Measurements from ENCODE around the gene ABCC8.

The ABCC8 gene

DNA sequence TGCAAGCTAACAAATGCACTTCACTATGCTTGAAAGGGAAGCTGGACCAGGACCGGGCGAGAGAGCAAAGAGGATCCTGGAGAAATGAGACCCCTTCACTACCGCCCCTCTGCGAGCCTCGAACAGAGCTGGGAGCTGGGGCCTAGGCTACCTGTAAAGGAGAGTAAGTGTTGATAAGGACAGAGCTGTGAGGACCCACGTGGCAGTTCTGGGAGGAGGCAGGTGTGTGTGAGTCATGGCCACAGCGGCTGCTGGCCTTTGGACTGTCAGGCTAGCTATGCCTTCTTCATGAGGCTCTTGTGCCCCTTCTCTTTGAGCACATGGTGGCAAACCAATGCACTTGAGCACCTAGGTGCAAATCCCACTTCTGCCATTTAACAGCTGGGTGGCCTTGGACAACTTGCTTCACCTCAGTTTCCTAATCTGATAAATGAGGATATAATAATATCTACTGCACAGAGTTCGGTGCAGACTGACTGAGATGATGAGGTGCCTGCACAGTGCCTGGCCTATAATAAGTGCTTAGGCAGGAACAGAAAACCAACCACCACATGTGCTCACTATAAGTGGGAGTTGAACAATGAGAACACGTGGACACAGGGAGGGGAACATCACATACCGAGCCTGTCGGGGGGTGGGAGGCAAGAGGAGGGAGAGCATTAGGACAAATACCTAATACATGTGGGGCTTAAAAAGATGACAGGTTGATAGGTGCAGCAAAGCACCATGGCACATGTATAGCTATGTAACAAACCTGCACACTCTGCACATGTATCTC, 52.9 kb downstream of the ABCC8 start:
- no peak for FAIRE-seq

DNA sequence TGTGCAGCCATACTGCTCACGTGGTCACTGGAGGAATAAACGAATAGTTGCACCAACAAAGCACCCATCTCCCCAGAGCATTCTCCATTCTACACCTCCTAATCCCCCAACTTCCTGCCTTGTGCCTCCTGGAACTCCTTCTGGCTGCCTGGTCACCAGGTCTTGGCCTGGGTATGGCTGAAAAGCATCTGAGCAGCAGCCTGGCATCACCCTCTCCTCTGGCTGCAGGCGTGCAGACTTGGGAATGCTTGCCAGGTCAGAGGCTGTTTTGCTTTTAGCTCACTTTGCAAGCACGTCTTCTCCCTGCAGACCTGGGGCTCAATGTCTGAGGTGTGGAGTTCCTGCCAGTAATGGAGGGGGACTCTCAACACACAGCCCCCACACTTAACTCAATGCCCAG, 54.9 kb downstream of the ABCC8 start:
- no peak for FAIRE-seq

DNA sequence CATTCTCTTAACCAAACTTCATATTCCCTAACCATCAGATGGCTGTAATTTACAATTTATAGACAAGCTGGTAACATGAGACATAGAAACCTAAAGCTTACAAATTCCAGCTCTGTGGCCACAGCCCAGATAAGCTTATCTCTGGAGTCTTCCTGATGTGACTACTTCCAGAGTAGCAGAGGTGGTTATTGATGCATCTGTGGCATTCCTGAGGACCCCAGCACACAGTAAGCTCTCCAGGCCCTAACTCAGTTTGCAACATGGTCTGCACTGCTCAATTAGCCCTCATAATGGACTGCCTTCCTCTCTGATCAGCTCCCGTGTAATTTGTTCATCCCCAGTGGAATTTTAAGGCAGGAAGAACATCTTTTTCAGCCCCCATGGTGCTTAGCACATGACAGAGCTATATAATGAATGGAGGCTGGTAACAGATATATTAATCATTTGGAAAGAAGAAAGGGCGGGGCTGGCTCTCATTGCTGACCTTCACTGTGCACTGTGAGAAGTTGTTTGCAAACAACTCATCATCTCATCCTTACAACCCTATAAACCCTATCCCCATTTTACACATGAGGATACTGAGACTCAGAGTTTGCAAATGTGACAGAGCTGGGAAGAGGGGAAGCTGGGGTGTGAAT, 58.1 kb downstream of the ABCC8 start:
- no peak for FAIRE-seq

DNA sequence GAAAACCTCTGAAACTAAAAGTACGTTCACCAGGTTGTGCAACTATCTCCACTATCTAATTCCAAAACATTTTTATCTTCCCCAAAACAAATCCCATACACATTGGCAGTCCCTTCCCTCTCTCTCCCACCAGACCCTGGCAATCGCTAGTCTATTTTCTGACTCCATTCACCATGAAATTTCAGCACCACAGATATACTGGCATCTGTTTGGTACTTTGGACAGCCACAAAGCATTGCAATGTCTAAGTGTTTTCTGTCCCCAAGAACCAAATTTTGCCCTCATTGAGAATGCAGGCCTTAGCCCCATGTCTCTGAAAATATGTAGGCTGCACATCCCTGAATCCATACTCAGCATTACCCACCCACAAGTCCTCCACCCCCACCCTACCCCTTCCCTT, 60.2 kb downstream of the ABCC8 start:
- no peak for FAIRE-seq

DNA sequence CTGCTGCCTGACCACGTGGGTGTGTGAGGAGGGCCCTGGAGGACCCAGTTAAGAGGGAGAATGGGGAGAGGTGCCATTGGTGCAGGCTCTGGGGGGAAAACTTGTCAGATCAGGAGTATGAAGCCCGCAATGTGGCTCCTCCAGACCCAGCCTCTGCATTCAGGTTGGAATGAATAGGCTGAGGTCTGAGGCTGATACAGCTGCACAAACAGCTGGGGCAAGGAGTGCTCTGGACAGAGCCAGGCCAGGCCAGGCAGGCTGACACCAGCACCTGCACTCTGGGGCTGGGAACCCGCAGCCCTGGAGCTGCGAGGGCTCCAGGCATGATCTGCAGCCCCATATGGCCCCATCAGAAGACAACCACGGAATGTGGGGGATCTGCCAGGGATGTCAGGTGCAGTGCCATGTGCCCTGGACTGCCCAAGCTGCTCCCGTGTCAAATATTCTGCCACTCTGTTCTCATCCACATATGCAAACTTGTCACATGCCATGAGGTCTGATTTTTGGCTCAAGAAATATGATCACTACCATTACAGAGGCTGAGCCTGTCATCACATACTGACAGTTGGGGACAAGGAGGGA, 61.0 kb downstream of the ABCC8 start:
- no peak for FAIRE-seq

DNA sequence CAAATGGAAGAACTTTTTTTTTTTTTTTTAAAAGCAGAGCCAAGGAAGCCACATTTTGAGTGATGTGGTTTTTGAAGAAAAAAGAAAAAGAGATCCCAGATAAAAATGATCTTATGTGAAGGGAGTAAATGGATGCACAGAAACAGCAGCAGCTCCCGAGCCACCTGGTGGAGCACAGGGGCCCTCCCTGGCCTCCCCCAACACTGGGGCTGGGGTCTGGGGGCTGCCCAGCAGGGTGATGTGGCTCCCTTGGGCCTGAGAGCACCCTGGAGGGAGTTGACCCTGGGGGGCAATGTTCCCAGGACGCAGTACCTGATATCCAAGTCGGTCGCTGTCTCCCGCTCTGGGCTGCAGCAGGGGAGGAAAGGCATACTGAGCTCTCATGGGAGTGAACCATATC, 61.7 kb downstream of the ABCC8 start:
- FAIRE-seq: no peak

DNA sequence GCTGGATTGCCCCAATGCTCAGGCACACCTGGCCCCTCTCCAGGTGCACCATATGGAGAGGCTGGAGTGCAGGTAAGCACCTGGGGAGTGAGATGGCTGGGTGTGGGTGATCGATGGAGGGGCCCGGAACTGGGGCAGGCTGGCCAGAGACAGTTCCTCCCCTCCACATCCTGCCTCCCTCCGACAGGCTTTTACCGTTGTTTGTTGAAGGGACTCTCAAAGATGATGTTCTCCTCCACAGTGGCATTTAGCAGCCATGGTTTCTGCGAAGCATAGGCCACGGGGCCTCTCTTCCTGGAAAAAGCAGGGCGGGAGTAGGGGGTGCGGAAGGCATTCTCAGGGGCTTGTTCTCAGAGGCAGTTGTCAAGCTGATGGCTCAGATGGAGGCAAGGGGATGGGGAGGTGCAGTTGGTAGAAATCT, 62.3 kb downstream of the ABCC8 start:
- FAIRE-seq: no peak

DNA sequence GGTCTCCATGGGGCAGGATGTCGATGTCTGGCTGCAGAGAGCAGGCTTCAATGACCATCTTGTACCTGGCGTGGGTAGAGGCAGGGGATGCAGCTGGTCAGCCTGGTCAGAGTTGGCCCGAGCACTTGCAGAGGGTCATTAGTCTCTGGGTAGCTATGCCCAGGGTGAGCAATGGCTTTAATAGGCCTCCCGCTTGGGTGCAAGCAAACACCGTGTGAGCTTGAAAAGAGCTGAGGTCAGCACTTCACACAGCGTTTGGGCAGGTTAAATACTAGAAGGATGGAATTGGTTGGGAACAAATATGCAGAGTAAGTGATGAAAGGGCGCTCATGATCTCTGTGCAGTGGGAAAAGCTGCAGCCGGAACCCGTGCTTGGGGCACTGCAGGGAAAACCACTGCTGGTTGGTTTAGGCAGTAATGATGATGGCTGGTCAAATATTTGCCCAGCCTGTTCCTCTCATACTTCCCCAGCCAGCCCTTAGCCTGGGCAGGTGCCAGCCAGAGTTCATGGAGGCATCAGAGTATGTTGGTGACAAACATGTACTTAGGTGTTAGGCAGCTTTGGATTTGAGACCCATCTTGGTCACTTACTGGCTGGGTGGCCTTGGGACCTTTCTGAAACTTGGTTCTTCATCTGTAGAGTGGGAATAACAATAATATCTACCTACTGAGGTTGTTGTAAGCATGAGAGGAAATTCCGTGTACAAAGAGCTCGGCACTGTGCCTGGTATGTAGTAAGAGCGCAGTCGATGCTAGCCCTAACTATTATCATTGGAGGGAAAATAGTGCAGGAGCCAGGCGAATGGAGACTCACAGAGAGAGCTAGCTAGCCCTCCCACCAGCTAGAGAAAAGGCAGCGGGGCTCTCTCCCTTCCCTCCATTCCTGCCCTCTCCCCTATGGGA, 63.0 kb downstream of the ABCC8 start:
- no peak for FAIRE-seq

DNA sequence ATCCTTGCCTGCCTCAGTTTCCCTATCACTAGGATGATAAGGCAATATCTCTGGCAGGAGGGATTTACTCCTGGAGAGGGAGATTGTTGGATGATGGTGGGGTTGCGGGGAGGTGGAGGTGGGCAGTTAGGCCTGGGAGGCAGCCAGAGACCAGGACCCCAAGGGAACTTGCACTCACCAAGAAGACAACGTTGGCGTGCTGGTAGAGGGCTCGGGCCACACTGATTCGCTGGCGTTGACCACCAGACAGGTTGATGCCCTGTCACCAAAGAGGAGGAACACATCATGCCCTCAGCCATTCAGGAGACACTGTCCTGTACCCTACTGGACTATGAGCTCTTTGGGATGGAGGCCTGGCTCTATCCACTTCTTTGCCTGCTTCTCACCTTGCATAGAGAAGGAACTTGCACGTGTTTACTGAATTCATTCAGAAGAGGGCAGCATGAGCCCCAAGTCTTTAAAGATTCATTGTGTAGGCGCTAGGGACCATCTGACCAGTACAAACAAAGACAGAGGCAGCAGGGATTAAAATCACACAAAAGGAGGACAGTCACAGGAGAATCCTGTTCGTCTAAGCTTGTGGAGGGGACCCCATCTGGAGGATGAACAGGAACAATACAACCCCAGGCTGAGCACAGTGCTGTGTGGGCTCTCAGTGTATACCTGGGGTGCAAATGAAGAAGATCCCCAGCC, 64.0 kb downstream of the ABCC8 start:
- FAIRE-seq: no peak

DNA sequence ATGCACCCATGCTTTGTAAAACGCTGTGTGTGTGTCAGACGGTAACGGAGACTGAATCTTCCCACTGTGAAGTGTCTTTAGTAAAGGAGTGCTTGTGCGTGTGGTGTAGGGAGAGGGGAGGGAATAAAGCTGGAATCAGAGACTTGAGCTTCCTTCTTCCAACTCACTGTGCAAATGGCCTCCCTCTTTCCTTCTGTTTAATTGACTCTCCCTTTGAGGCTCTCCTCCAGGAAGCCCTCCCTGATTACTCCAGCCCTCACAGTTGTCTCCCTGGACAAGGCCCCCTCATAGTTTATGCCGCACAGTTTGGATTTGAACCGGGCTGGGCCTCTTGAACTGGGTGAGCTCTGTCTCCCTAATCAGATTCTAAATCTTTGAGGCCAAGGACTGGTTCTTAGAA, 65.2 kb downstream of the ABCC8 start:
- FAIRE-seq: no peak

DNA sequence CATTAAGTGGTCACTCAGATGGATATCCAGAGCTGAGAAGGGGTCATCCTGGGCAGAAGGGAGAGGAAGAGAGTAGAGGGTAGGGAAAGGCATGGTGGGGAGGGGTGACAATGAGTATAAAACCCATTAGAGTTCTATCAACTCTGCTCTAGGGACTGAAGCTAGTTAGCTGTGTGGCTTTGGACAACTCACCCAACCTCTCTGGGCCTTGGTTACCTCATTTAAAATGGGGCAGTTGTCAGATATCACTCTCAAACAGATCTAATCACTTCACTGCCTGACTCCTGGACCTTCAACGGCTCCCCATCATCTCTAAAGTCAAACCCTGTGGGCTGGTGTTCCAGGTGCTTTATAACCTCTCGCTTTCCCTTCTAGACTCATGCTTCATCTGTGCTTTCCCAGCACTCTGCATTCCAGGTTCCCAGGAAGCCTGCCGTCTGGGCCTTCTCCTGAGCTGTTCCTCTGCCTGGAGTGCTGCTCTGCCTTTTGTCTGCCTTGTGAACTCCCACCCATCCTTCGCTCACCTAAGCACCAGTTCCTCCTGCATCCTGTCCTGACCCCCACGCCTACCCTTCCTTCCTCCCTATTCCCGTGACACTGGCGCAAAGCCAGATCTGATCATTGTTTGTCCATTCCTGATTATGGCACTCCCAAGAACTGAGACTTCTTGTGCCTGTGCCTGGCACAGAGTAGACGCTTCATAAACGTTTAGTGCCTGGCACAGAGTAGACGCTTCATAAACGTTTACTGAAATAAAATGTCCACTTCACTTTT, 65.9 kb downstream of the ABCC8 start:
- FAIRE-seq: no peak

DNA sequence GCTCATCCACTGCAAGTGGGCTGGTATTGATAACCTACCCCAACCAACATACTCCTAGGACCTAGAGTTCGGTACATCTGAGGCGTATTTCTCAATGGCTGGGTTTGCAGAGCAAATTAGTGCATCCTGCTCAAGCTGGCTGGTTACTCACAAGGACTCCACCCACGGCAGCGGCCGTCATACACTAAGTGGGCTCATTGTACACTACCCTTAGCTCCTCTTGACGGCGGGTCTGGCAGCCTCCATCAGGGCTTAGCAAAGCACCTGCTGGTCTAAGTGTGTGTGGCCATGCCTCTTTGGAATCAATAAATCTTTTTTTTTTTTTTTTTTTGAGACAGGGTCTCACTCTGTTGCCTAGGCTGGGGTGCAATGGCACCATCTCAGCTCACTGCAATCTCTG, 68.0 kb downstream of the ABCC8 start:
- FAIRE-seq: no peak

DNA sequence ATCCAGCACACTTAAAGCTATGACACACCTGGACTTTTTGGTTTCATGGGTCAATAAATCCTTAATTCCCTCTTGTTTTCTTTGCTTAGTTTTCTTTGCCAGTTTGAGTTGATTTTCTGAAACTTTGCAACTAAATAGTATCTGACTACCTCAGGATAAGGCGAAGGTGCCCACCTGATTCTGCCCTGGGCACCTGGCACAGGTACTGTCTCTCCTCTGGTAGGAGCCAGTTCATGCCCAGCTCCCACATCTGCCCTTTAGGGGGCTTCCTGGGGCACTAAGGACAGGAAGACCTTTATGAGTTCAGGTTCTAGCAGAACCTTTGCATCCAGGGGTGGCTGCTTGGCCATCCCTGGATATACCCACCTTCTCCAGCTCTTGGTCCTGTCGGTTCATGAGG, 68.6 kb downstream of the ABCC8 start:
- FAIRE-seq: no peak

DNA sequence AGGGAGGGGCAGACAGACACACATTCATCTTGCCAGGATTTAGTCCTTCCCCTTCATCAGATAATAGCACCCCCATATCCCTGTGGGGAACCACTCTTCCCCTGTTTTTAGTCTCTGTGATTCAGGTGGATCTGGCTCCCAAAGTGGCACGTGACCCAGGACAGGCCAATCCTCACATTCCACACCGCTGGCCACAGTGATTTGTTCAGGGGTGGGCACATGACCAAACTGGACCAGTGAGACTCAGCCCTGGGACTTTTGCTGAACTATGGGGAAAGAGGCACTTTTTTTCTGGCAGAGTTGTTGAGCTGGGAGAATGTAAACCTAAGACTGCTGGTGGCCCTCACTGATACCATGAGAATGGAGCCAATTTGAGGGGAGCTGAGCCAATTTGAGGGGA, 69.1 kb downstream of the ABCC8 start:
- no peak for FAIRE-seq

DNA sequence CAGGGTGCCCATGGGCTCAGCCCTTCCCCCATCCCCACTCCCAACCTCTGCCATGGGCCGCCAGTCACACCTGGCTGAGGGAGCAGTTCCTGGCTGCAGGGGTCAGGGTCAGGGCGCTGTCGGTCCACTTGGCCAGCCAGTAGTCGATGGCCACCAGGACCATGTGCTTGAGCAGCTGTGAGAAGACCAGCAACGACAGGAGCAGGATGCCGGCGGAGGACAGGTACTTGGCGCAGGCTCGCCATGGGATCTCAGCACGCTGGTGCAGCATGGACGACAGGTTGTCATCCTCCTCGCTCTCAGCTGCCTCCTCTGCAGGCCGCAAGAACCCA, 69.9 kb downstream of the ABCC8 start:
- no peak for FAIRE-seq

DNA sequence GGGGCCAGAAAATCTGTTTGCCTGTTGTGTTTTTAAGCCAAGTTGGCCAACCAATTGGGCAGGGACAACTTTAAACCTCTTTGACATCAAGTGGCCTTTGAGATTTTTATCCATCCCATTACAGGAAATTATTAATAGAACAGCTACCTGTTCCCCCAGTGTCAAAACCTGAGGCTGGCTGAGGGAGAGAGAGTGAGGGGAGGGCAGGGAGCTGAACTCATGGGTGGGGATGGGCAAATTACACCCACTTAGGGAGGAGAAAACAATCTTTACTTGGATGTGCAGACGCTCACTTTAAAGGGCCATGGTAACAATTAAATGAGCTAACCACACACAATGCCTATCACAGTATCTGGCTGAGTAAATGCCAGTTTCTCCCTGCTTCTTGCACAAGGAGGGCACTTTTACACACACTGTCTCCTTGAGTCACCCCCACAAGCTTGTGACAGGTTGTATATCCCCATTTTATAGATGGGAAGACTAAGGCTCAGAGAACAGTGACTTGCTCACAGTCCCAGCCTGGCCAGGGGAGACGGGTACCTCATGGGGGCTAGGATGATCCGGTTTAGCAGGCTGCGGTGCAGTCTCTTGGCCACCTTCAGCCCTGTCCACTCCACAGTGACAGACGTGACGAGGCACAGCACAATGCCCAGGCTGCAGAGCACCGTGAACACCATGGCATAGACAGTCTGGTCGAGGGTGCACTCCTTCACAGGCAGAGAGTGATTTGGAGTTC, 70.4 kb downstream of the ABCC8 start:
- FAIRE-seq: no peak

DNA sequence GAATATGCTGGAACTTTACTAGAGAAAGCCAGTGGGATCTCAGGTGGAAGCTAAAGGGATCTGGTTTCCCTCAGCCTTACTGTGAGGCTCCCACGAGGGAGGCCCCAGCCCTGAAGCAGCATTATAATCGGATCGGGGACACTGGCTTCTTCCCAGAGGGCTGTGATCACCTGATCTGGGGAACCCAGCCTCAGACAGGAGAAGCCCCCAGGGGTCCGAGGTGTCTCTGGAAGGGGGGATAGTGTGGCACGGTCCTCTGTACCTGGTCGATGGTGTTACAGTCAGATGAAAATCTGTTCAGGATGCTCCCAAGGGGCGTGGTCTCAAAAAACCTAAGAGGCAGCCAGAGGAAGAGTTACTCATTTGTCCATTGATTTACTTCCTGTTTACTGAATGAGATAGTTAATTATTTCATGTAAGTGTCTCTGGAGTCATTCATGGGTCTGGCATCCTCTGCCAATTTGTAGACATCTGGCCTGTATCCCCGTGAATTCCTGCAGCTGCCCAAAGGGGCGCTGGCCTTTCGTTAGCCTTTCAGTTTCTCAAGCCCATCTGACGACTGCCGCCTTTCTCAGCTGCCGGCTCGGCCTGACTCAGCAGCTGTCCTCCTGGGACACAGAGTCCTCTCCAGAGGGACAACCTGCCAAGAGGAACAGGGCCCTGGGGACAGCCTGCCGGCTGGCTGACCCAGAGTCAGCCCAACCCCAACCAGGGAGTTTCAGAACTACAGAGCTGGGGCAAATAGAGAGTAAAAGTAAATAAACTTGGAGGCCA, 71.2 kb downstream of the ABCC8 start:
- FAIRE-seq: no peak

DNA sequence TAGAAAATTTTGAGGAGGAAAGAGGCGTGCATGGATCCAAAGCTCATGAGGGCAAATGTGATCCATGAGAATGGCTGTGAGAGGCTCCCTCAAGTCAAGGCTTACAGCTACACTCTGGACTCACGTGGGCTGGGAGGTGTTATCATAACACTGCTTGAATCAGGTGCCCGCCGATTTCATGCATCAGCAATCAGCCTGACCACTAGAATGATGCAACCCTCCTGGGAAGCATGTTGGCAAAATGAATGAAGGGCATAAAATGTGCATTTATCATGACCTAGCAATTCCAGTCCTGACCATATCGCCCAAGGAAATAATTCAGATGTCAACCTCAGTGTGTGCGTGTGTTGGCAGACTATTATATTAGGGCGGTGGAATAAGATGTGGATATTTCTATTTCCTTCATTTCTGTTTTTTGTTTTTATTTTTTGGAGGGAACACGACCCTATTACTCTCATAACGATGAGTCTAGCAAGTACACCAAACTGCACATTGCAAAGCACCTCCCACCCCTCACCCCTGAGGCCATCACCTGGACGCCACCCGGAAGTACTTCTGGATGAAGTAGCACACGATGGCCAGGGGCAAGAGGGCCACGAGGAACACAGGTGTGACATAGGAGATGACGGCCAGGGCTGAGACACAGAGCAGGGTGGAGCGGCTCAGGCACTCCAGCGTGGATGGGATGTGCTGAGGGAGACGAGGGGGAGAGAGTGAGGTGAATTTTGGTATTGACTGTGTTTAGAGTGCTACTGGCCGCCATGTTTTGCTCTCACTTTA, 72.5 kb downstream of the ABCC8 start:
- FAIRE-seq: no peak

DNA sequence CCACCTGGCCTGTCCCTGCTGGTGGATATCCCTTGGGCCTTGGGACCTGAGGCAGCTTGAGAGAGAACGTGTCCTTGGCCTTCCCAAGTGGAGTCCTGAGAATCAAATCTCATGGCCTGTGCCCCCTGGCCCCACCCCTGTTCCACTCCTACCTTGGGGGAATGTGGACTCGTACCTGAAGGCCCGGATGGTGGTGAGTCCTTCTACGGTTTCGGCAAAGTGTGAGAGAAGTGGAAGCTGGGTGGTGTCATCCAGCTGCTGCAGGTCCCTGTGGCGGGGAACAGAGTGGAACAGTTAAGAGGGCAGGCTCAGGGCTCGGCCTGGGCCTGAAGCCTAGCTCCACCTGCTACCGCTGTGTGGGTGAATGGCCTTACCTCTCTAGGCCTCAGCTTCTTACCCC, 74.2 kb downstream of the ABCC8 start:
- FAIRE-seq: no peak

DNA sequence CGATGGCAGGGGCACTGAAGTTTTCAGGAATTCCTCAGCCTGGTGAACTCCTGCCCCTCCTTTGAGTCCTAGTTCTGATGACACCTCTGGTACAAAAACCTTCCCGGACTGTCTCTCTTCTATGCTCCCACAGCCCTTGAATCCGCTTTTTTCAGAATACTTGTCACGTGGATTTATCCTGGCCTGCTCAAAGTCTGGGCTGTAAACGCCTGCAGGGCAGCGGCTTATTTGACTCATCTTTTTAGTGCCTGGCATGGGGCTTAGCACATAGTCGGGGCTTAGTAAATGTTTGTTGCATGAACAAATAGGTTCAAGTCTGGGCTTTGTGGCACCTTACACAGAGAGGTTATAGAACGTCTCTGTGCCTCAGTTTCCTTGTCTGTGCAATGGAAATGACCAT, 74.8 kb downstream of the ABCC8 start:
- FAIRE-seq: no peak

Measured in endometrium (tissue), 2 donors.